ENCODE data around the gene LRRC27.
A peak's percentile ranks its signal among the peaks of the same experiment; 100 is the strongest.

The LRRC27 gene

GRCh38 chr10:132418527-132419416 is 86.8 kb downstream of the LRRC27 start:
- peaks cover 60 to 68% of the 10 kb centered on the region in 2 donors for H3K4me1 ChIP-seq (ENCODE audit: control insufficient read depth in 2 of 2, insufficient read depth in 2 of 2, low read length in 2 of 2)
- H3K9me3 ChIP-seq (ENCODE audit: control insufficient read depth in 2 of 2, low read length in 2 of 2) = no peaks in the 10 kb centered on the region
- peaks cover 11 to 16% of the 10 kb centered on the region in 2 donors for H3K36me3 ChIP-seq (ENCODE audit: control insufficient read depth in 2 of 2, insufficient read depth in 2 of 2, low read length in 2 of 2)
- no peaks in the 10 kb centered on the region for H3K27me3 ChIP-seq (ENCODE audit: control insufficient read depth in 2 of 2, insufficient read depth in 2 of 2, low read length in 2 of 2)
- peak overlapping the region; percentile 96 to 98 for H3K27ac ChIP-seq (ENCODE audit: low read depth in 2 of 2, low read length in 2 of 2)
- no peak overlapping the region for H3K4me3 ChIP-seq (ENCODE audit: low read length in 2 of 2)
- peak overlapping the region; percentile 74 to 79 for H3K9ac ChIP-seq (ENCODE audit: low read depth in 1 of 2, low read length in 2 of 2)

GRCh38 chr10:132419538-132420468 is 87.8 kb downstream of the LRRC27 start:
- no peaks in the 10 kb centered on the region for H3K9me3 ChIP-seq (ENCODE audit: control insufficient read depth in 2 of 2, low read length in 2 of 2)
- peaks cover 57 to 65% of the 10 kb centered on the region in 2 donors for H3K4me1 ChIP-seq (ENCODE audit: control insufficient read depth in 2 of 2, insufficient read depth in 2 of 2, low read length in 2 of 2)
- H3K36me3 ChIP-seq (ENCODE audit: control insufficient read depth in 2 of 2, insufficient read depth in 2 of 2, low read length in 2 of 2) = peaks cover 10 to 11% of the 10 kb centered on the region in 2 donors
- H3K4me3 ChIP-seq (ENCODE audit: low read length in 2 of 2) = no peak overlapping the region
- peak overlapping the region; percentile 60 to 87 for H3K9ac ChIP-seq (ENCODE audit: low read depth in 1 of 2, low read length in 2 of 2)
- H3K27me3 ChIP-seq (ENCODE audit: control insufficient read depth in 2 of 2, insufficient read depth in 2 of 2, low read length in 2 of 2) = no peaks in the 10 kb centered on the region
- peak overlapping the region; percentile 96 to 98 for H3K27ac ChIP-seq (ENCODE audit: low read depth in 2 of 2, low read length in 2 of 2)

GRCh38 chr10:132420469-132420980 is 88.5 kb downstream of the LRRC27 start:
- peak overlapping the region; percentile 96 to 98 for H3K27ac ChIP-seq (ENCODE audit: low read depth in 2 of 2, low read length in 2 of 2)
- H3K4me1 ChIP-seq (ENCODE audit: control insufficient read depth in 2 of 2, insufficient read depth in 2 of 2, low read length in 2 of 2) = peaks cover 57 to 65% of the 10 kb centered on the region in 2 donors
- H3K9ac ChIP-seq (ENCODE audit: low read depth in 1 of 2, low read length in 2 of 2) = peak overlapping the region; percentile 60 to 87
- H3K4me3 ChIP-seq (ENCODE audit: low read length in 2 of 2) = no peak overlapping the region
- no peaks in the 10 kb centered on the region for H3K9me3 ChIP-seq (ENCODE audit: control insufficient read depth in 2 of 2, low read length in 2 of 2)
- peaks cover 3 to 4% of the 10 kb centered on the region in 2 donors for H3K36me3 ChIP-seq (ENCODE audit: control insufficient read depth in 2 of 2, insufficient read depth in 2 of 2, low read length in 2 of 2)
- no peaks in the 10 kb centered on the region for H3K27me3 ChIP-seq (ENCODE audit: control insufficient read depth in 2 of 2, insufficient read depth in 2 of 2, low read length in 2 of 2)

GRCh38 chr10:132420981-132421846 is 89.2 kb downstream of the LRRC27 start:
- H3K27me3 ChIP-seq (ENCODE audit: control insufficient read depth in 2 of 2, insufficient read depth in 2 of 2, low read length in 2 of 2) = no peaks in the 10 kb centered on the region
- no peaks in the 10 kb centered on the region for H3K9me3 ChIP-seq (ENCODE audit: control insufficient read depth in 2 of 2, low read length in 2 of 2)
- H3K36me3 ChIP-seq (ENCODE audit: control insufficient read depth in 2 of 2, insufficient read depth in 2 of 2, low read length in 2 of 2) = peaks cover 0 to 2% of the 10 kb centered on the region in 2 donors
- H3K27ac ChIP-seq (ENCODE audit: low read depth in 2 of 2, low read length in 2 of 2) = peak overlapping the region; percentile 96 to 98
- H3K4me1 ChIP-seq (ENCODE audit: control insufficient read depth in 2 of 2, insufficient read depth in 2 of 2, low read length in 2 of 2) = peaks cover 54 to 65% of the 10 kb centered on the region in 2 donors
- peak overlapping the region; percentile 83 to 87 for H3K9ac ChIP-seq (ENCODE audit: low read depth in 1 of 2, low read length in 2 of 2)
- peak overlapping the region; percentile 33 to 38 for H3K4me3 ChIP-seq (ENCODE audit: low read length in 2 of 2)

GRCh38 chr10:132421847-132422751 is 90.1 kb downstream of the LRRC27 start:
- peak overlapping the region; percentile 14 to 33 for H3K4me3 ChIP-seq (ENCODE audit: low read length in 2 of 2)
- peaks cover 52 to 61% of the 10 kb centered on the region in 2 donors for H3K4me1 ChIP-seq (ENCODE audit: control insufficient read depth in 2 of 2, insufficient read depth in 2 of 2, low read length in 2 of 2)
- H3K9me3 ChIP-seq (ENCODE audit: control insufficient read depth in 2 of 2, low read length in 2 of 2) = no peaks in the 10 kb centered on the region
- H3K36me3 ChIP-seq (ENCODE audit: control insufficient read depth in 2 of 2, insufficient read depth in 2 of 2, low read length in 2 of 2) = peaks cover 2% of the 10 kb centered on the region in 2 donors
- H3K27ac ChIP-seq (ENCODE audit: low read depth in 2 of 2, low read length in 2 of 2) = peak overlapping the region; percentile 96 to 98
- no peaks in the 10 kb centered on the region for H3K27me3 ChIP-seq (ENCODE audit: control insufficient read depth in 2 of 2, insufficient read depth in 2 of 2, low read length in 2 of 2)
- peak overlapping the region; percentile 83 to 87 for H3K9ac ChIP-seq (ENCODE audit: low read depth in 1 of 2, low read length in 2 of 2)

- no peak overlapping the region for H3K9ac ChIP-seq (ENCODE audit: low read depth in 1 of 2, low read length in 2 of 2)
- H3K27ac ChIP-seq (ENCODE audit: low read depth in 2 of 2, low read length in 2 of 2) = peak overlapping the region; percentile 96 to 98
- H3K4me1 ChIP-seq (ENCODE audit: control insufficient read depth in 2 of 2, insufficient read depth in 2 of 2, low read length in 2 of 2) = peaks cover 43 to 51% of the 10 kb centered on the region in 2 donors
- H3K36me3 ChIP-seq (ENCODE audit: control insufficient read depth in 2 of 2, insufficient read depth in 2 of 2, low read length in 2 of 2) = peaks cover 9 to 11% of the 10 kb centered on the region in 2 donors
- no peak overlapping the region for H3K4me3 ChIP-seq (ENCODE audit: low read length in 2 of 2)
- H3K27me3 ChIP-seq (ENCODE audit: control insufficient read depth in 2 of 2, insufficient read depth in 2 of 2, low read length in 2 of 2) = no peaks in the 10 kb centered on the region
- no peaks in the 10 kb centered on the region for H3K9me3 ChIP-seq (ENCODE audit: control insufficient read depth in 2 of 2, low read length in 2 of 2)
Observed at GRCh38 chr10:132422903-132423825, 91.2 kb downstream of the LRRC27 start.

- Histone ChIP-seq H3K27me3 (ENCODE audit: control insufficient read depth in 2 of 2, insufficient read depth in 2 of 2, low read length in 2 of 2) (no peaks in the 10 kb centered on the region), H3K27ac (ENCODE audit: low read depth in 2 of 2, low read length in 2 of 2) (no peak overlapping the region), H3K4me1 (ENCODE audit: control insufficient read depth in 2 of 2, insufficient read depth in 2 of 2, low read length in 2 of 2) (peaks cover 32 to 42% of the 10 kb centered on the region in 2 donors), H3K9me3 (ENCODE audit: control insufficient read depth in 2 of 2, low read length in 2 of 2) (no peaks in the 10 kb centered on the region), H3K9ac (ENCODE audit: low read depth in 1 of 2, low read length in 2 of 2) (no peak overlapping the region), H3K4me3 (ENCODE audit: low read length in 2 of 2) (no peak overlapping the region), H3K36me3 (ENCODE audit: control insufficient read depth in 2 of 2, insufficient read depth in 2 of 2, low read length in 2 of 2) (peaks cover 10 to 13% of the 10 kb centered on the region in 2 donors)
Observed at GRCh38 chr10:132423966-132424861, 92.2 kb downstream of the LRRC27 start.
